Progenitor cell of endocrine pancreas (in vitro differentiated cells): ENCODE measurements around the gene KIF7. TPM values are rescaled to one million over a fixed set of nuclear protein-coding genes. Genes with fewer than 3 reads are reported as not detected.

ENCODE experiments used
- DNase-seq: peaks from one replicate; pipeline ENCODE4 v3.0.0; 2021; ENCODE audit warnings: low spot score; ENCODE audit not compliant: unreplicated experiment
- H3K27ac Mint-ChIP-seq: 2 replicates; pipeline ENCODE4 v1.8.0; 2021; ENCODE audit warnings: mild to moderate bottlenecking, moderate library complexity, mixed read lengths
- H3K27me3 Mint-ChIP-seq: 2 replicates; pipeline ENCODE4 v1.8.0; 2021; ENCODE audit warnings: mixed read lengths
- H3K36me3 Mint-ChIP-seq: 2 replicates; pipeline ENCODE4 v1.8.0; 2022; ENCODE audit warnings: mixed read lengths; ENCODE audit not compliant: insufficient read depth
- H3K4me1 Mint-ChIP-seq: 2 replicates; pipeline ENCODE4 v1.8.0; 2021; ENCODE audit warnings: low read depth, mixed read lengths
- H3K4me3 Mint-ChIP-seq: 2 replicates; pipeline ENCODE4 v1.8.0; 2021; ENCODE audit warnings: low read depth, mild to moderate bottlenecking, moderate library complexity, mixed read lengths
- H3K9me3 Mint-ChIP-seq: 2 replicates; pipeline ENCODE4 v1.8.0; 2021; ENCODE audit warnings: low read depth, mixed read lengths
- CTCF ChIP-seq: fragments of 200-600 bp; sonication (generic); IDR thresholded peaks from one replicate; pipeline ENCODE4 v1.5.0; 2021; ENCODE audit warnings: antibody characterized with exemption, mild to moderate bottlenecking; ENCODE audit not compliant: unreplicated experiment
- total RNA-seq: library from RNA; stranded (reverse); gene quantifications from 2 replicates; pipeline ENCODE4 v1.2.1, GENCODE V29; 2021

Gene KIF7
- total RNA-seq, 1 donor from 2014 or later, result 22.8 TPM

GRCh38 chr15:89681146-89681545, 25.9 kb upstream of the KIF7 start:
- H3K4me3 Mint-ChIP-seq, result no peak overlapping the region
- H3K36me3 Mint-ChIP-seq, result peaks cover 5% of the 10 kb centered on the region
- peaks cover 2% of the 10 kb centered on the region for H3K4me1 Mint-ChIP-seq
- DNase-seq, result no peak
- peaks cover 2% of the 10 kb centered on the region for H3K27me3 Mint-ChIP-seq
- TF ChIP-seq CTCF, result no peak
- H3K27ac Mint-ChIP-seq, result no peak overlapping the region
- H3K9me3 Mint-ChIP-seq, result no peaks in the 10 kb centered on the region

- no peak for DNase-seq
- H3K4me3 Mint-ChIP-seq, result no peak overlapping the region
- H3K27me3 Mint-ChIP-seq, result peaks cover 2% of the 10 kb centered on the region
- H3K36me3 Mint-ChIP-seq, result peaks cover 3% of the 10 kb centered on the region
- no peaks in the 10 kb centered on the region for H3K9me3 Mint-ChIP-seq
- TF ChIP-seq CTCF, result no peak
- peaks cover 2% of the 10 kb centered on the region for H3K4me1 Mint-ChIP-seq
- H3K27ac Mint-ChIP-seq, result no peak overlapping the region
Measured at GRCh38 chr15:89680282-89680873, 25.1 kb upstream of the KIF7 start.

- Mint-ChIP-seq H3K4me1 (peaks cover 2% of the 10 kb centered on the region), H3K36me3 (peaks cover 3% of the 10 kb centered on the region), H3K4me3 (no peak within 1 kb of the TSS), H3K27me3 (peaks cover 2% of the 10 kb centered on the region), H3K9me3 (no peaks in the 10 kb centered on the region), H3K27ac (no peak within 1 kb of the TSS)
- no peak for TF ChIP-seq CTCF
- no peak for DNase-seq
Measured at GRCh38 chr15:89679212-89679611, 23.9 kb upstream of the KIF7 start, which contains the start of gene PLIN1. Gene PLIN1 (minus strand): TSS chr15:89679367. CDS start chr15:89677489, 1,878 bp downstream.

- no peak for DNase-seq
- Mint-ChIP-seq H3K27ac (no peak overlapping the region), H3K4me1 (peaks cover 2% of the 10 kb centered on the region), H3K27me3 (peaks cover 12% of the 10 kb centered on the region), H3K9me3 (no peaks in the 10 kb centered on the region), H3K36me3 (no peaks in the 10 kb centered on the region), H3K4me3 (no peak overlapping the region)
- TF ChIP-seq CTCF, result no peak
Measured at GRCh38 chr15:89677381-89677780, 22.1 kb upstream of the KIF7 start.

- TF ChIP-seq CTCF, result no peak
- Mint-ChIP-seq H3K36me3 (no peaks in the 10 kb centered on the region), H3K27me3 (peaks cover 20% of the 10 kb centered on the region), H3K27ac (no peak overlapping the region), H3K4me1 (peaks cover 2% of the 10 kb centered on the region), H3K4me3 (no peak overlapping the region), H3K9me3 (no peaks in the 10 kb centered on the region)
- DNase-seq, result no peak
Measured at GRCh38 chr15:89675606-89676005, 20.3 kb upstream of the KIF7 start.
